Amniotic stem cell (primary cell): ENCODE data around the gene PTTG1.

Experiments
- DNase-seq: peaks from one replicate; lab custom pipeline; 2025; lab: John Stamatoyannopoulos, UW

The PTTG1 gene

GRCh38 chr5:160453751-160454150 is 32.1 kb downstream of the PTTG1 start:
- no peak for DNase-seq

GRCh38 chr5:160455600-160455999 is 33.9 kb downstream of the PTTG1 start:
- no peak for DNase-seq

- DNase-seq, result no peak
Measured at GRCh38 chr5:160456480-160457177, 35.0 kb downstream of the PTTG1 start.

DNA sequence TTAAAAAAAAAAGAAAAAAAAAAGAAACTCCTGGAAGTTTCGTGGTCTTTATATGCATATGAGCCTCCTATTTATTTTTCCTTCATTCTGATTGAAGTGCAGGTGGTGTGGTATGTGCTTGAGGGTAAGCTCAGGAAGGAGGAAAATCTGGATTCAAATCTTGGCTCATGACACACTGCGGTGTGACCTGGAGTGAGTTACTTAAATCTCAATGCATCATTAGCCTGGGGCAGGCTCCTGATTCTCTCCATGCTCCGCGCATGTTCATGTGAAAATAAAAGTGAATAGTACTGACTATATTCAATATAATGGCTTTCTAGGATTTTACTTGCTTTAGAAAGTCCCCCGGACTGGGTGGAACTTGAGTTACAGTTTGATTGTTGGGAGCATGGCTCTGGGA is 35.6 kb downstream of the PTTG1 start:
- DNase-seq, result no peak

GRCh38 chr5:160458806-160459800 is 37.4 kb downstream of the PTTG1 start:
- no peak for DNase-seq

DNA sequence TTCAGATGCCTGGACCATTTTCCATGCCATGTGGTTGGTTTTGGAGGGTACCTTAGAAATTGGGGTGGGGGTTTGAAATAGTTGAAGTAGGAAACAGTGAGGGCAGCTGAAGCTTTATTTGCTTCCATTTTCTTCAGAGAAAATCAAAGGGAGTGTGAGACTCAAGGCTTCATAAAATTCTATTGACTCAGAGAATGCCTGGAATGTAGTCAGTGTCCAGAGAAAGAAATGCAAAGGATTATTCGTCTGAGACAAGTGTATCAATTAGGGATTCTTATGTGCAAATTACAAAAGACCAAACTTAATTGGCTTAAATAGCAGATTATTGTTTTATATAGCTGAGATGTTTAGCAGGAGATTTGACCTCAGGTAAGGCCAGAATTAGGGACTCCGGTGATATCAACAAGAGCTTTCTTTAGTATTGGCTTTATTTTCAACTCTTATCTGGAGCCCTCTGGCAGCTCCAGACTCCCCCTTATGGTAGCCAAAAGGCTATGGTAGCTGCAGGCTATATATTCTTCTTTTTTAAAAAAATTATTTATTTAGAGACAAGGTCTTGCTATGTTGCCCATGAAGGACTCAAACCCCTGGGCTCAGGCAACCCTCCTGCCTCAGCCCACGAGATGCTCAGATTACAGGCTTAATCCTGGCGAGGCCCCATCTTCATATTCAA is 38.9 kb downstream of the PTTG1 start:
- no peak for DNase-seq

DNA sequence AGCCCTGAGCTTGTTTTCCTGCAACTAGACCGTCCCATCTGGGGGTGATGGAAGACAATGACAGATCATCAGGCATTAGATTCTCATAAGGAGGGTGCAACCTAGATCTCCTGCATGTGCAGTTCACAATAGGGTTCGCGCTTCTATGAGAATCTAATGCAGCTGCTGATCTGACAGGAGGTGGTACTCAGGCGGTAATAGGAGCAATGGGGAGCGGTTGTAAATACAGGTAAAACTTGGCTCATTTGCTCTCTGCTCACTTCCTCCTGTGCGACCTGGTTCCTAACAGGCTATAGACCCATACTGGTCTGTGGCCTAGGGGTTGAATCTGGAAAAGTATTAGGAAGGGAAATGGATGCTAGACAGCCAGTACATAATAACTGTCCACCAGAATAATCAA is 39.7 kb downstream of the PTTG1 start:
- DNase-seq, result no peak

DNA sequence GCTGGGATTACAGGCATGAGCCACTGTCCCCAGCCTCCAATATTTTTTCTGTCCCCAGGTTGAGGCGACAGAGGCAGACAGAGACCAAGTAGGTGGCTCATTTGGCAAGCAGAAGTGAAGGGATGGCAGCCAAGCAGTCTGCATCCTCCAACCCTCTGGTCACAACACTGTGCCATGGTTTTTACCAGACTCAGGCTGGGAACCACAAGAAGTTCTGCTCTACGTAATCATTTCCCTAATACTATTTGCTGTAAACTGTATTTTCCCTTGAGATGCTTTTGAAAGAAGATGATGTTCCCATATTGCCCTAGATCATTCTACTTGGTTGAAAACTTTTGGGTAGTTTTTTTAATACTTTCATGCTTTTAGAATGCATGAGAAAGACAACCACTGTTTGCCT is 40.5 kb downstream of the PTTG1 start:
- DNase-seq, result no peak

DNA sequence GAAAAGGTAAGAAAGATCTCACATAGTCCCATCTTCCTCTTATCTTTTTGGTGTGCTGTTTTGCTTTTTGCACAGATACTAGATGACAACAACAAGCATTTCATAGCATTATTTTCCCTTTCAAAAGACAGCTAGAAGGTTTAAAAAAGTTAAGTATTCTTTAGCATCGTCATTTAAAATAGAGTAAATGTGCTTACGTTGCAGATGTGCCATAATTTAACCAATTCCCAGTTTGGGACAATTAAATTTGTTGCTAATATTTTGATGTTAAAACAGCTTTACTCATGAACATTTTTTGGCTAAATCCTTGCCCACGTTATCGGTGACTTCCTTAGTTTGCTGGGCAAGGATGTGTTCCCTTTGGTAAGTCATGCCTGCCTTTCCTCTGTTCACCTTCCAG is 41.6 kb downstream of the PTTG1 start:
- no peak for DNase-seq

GRCh38 chr5:160463740-160464465 is 42.2 kb downstream of the PTTG1 start:
- peak; percentile 79 for DNase-seq

DNA sequence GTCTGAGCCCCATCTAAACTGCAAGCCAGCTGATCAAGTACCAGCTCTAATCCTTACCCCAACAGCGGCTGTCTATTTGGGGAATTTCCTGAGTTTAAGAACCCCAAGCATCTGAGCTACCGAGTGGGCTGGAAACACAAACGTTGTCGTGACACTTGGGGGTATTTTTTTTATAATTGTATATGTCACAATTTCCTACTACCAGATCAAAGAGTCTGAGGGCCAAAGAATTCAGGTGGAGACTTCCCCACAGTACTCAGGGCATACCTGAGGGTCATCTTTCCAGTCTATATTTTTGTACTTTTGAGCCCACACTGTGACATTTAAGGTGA is 42.8 kb downstream of the PTTG1 start:
- DNase-seq, result no peak

- DNase-seq, result no peak
Measured at GRCh38 chr5:160466116-160466515, 44.5 kb downstream of the PTTG1 start.

DNA sequence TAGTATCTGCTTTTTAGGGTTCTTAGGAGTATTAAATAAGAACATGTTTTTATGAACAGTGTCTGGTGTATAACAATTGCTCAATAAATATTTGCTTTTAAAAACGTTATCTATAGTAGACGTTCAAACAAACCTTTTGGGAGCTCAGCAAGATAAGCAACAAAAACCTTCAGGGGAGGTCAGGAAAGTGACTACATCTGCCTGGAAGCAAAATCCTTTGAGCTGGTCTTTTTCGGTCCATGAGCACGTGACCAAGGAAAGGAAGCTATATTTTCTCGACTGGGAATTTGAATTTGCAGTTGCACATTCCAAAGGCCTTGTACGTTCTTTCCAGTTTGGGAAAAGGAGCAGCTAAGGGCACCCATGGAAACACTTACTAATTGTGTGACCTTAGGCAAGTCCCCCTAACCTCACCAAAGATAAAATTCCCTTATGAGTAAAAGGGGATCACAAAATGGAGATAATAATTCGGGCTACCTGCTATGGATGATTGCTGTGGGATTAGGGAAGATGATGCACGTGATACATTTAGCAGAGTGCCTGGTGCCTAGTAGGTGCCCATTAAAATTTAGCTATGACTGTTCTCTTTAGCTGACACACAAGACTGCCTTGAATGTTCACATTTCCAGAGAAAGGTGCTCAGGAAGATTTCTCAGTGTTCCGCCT is 45.4 kb downstream of the PTTG1 start:
- peak; percentile 6 for DNase-seq

DNA sequence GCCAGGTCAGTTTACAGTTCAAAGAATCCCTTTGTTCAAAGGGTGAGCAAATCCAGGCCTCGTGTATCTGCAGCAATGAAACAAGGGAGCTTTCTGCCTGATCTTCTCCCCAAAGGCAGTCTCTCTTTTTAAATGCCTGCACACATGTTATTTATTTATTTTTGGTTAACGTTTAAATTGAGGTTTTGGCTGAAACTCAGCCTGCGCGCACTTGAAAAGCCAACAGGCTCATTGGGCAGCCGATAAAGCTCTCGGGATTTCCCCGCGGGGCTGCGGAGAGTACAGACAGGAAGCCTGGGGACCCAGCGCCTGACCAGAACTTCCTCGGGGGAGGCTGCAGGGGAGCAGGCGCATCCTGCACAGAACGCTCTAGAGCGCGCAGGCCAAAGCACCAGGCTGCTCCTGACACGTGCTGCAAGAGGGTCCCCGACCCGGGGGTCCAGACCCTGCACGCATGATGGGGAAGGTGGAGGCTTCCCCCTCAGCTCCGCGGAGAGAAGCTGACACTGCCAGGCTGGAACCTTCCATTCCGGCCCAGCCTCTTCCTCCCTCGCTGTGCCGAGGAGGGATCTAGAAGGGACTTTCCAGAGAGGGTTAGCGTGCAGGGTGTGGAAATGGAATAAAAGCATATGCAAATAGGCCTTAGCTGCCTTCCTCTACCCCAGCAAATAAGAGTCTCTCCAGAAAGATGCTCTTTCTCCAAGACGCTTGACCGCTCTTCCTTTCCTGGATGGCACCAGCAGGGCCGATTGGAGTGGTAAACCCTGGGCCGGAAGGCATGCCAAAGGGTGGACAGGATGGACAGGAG is 46.1 kb downstream of the PTTG1 start:
- peak; percentile 65 for DNase-seq

GRCh38 chr5:160468363-160468975 is 46.8 kb downstream of the PTTG1 start:
- DNase-seq, result no peak

- no peak for DNase-seq
Measured at GRCh38 chr5:160469156-160470144, 47.8 kb downstream of the PTTG1 start.

GRCh38 chr5:160470437-160471361 is 49.0 kb downstream of the PTTG1 start:
- DNase-seq, result no peak

- no peak for DNase-seq
Measured at GRCh38 chr5:160471761-160472160, 50.1 kb downstream of the PTTG1 start.
